RWPE1 (cell line): Measurements from ENCODE around the gene RAB31.
"Not testable (repeated sequence)": the region's sequence is repeated elsewhere in the genome, so short reads cannot be mapped to it uniquely, and the experiment has no call there.

Experiments used
- CTCF ChIA-PET: fragments of 350-600 bp; sonication (Branson Sonifier 250); formaldehyde crosslinking; extraction: SDS; loops from one replicate; lab custom pipeline; 2021; lab: Yijun Ruan, JAX
- POLR2A ChIA-PET: fragments of 400-600 bp; formaldehyde crosslinking; extraction: SDS; loops from one replicate; lab custom pipeline; 2020; ENCODE audit warnings: antibody characterized with exemption; ENCODE audit not compliant: low non-redundant PET; lab: Yijun Ruan, JAX
- DNase-seq: peaks from one replicate; pipeline ENCODE4 v3.0.0; 2012; ENCODE audit warnings: low spot score
- H3K27ac ChIP-seq: fragments of 450-650 bp; 2 replicates; pipeline ENCODE4 v1.5.1; 2017
- CTCF ChIP-seq: fragments of 450-650 bp; conservative IDR thresholded peaks from 2 replicates; pipeline ENCODE4 v1.5.1; 2017; ENCODE audit warnings: low read depth, mild to moderate bottlenecking

Gene RAB31

GRCh38 chr18:9898792-9899549, 190.9 kb downstream of the RAB31 start:
- ChIA-PET POLR2A (interaction anchor here (0.6 to 0.7 kb wide), 2 partner anchors 35 to 98 kb away, joined by 4 to 7 read pairs; no protein-coding TSS in a partner anchor), CTCF (no interaction called here)
- H3K27ac ChIP-seq: no peak overlapping the region
- DNase-seq: no peak
- TF ChIP-seq CTCF: no peak

DNA sequence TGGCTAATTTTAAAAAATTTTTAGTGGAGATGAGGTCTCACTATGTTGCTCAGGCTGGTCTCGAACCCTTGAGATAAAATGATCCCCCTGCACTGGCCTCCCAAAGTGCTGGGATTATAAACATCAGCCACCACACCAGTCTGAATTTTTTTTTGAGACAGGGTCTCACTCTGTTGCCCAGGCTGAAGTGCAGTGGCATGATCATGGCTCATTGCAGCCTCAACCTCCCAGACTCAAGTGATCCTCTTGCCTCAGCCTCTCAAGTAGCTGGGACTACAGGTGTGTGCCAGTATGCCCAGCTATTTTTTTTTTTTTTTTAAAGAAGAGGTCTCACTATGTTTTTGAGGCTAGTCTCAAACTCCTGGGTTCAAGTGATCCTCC, 191.4 kb downstream of the RAB31 start:
- POLR2A ChIA-PET: interaction anchor here (0.6 kb wide), 1 partner anchor 98 kb away, joined by 7 read pairs; no protein-coding TSS in a partner anchor
- DNase-seq, CTCF ChIA-PET, H3K27ac ChIP-seq: not testable (repeated sequence)

GRCh38 chr18:9900699-9901098, 192.6 kb downstream of the RAB31 start:
- no peak overlapping the region for H3K27ac ChIP-seq
- ChIA-PET CTCF (interaction anchor here (1.2 kb wide), 1 partner anchor 9 kb away, joined by 3 read pairs; no protein-coding TSS in a partner anchor), POLR2A (no interaction called here)
- TF ChIP-seq CTCF: no peak
- no peak for DNase-seq

DNA sequence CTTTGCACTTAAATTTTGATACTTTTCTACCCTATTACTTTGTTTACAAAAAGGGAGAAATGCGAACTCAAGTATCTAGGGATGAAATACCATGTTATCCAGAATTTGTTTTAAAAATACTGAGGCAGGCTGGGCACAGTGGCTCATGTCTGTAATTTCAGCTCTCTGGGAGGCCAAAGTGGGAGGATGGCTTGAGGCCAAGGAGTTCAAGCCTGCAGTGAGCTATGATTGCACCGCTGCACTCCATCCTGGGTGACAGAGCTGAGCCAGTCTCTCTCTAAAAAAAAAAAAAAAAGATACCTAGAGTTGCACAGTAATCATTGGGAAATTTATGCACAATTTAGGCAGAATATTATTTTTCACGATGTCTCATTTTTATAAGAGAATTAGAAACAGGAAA, 193.3 kb downstream of the RAB31 start:
- H3K27ac ChIP-seq: no peak overlapping the region
- no peak for DNase-seq
- ChIA-PET CTCF (interaction anchor here (0.6 to 1.2 kb wide), 2 partner anchors 8 to 60 kb away, joined by 3 read pairs; no protein-coding TSS in a partner anchor), POLR2A (no interaction called here)
- TF ChIP-seq CTCF: no peak

GRCh38 chr18:9902264-9902663, 194.2 kb downstream of the RAB31 start:
- H3K27ac ChIP-seq, CTCF ChIA-PET, DNase-seq, POLR2A ChIA-PET: not testable (repeated sequence)

DNA sequence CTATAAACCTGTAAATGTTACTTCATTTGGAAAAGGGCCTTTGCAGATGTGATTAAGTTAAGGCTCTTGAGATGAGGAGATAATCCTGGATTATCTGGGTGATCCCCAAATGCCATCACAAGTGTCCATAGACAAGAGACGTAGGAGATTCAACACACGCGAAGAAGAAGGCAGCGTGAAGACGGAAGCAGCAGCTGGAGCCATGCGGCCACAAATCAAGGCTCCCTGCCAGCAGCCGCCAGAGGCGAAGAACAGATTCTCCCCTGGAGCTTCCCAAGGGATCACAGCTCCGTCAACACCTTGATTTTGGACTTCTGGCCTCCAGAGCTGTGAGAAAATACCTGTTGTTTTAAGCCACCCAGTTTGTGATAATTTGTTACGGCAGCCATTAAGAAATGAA, 194.7 kb downstream of the RAB31 start:
- TF ChIP-seq CTCF: no peak
- no peak for DNase-seq
- ChIA-PET POLR2A (no interaction called here), CTCF (no interaction called here)
- H3K27ac ChIP-seq: no peak overlapping the region

DNA sequence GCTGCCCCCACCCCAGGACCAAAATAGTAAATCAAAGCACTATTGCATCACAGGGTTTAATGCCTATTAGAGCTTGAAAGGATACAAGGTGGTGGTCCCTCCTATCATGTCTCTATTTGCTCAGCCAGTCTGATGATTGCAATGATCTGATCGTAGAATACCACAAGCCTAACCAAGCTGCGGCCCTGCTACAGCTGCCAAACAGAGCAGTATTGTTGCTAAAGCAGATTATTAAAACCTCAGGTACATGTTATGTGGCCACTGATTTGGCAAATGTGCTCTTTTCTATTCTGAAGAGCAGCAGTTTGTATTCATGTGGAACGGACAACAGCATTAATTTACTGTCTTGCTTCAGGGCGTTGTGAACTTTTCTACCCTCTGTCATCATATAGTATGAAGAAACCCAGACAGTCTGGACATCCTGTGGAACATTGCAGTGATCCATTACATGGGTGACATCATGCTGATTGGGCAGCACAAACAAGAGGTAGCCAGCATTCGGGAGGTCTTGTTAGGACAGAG, 197.4 kb downstream of the RAB31 start:
- no peak for TF ChIP-seq CTCF
- H3K27ac ChIP-seq: no peak overlapping the region
- ChIA-PET CTCF (no interaction called here), POLR2A (interaction anchor here (0.6 kb wide), 1 partner anchor 1034 kb away, joined by 3 read pairs; no protein-coding TSS in a partner anchor)
- no peak for DNase-seq
